OCI-LY1 (cell line): ENCODE data around the gene CCDC196.

ENCODE experiments used
- H2AFZ ChIP-seq: fragments of 200-600 bp; sonication (generic), shearing (Covaris generic); 2 replicates; pipeline ENCODE4 v1.6.0; 2014; ENCODE audit warnings: antibody characterized with exemption, mild to moderate bottlenecking, low read length
- H3F3A ChIP-seq: fragments of 200-600 bp; sonication (generic), shearing (Covaris generic); 2 replicates; pipeline ENCODE4 v1.6.0; 2014; ENCODE audit warnings: mild to moderate bottlenecking, antibody characterized with exemption, low read length, moderate library complexity; ENCODE audit not compliant: insufficient read depth
- H3K27ac ChIP-seq: fragments of 200-600 bp; sonication (generic); 2 replicates; pipeline ENCODE4 v1.5.1; 2014; ENCODE audit warnings: low read length, mixed run types, mild to moderate bottlenecking, low read depth; ENCODE audit not compliant: poor library complexity, severe bottlenecking
- H3K27me3 ChIP-seq: fragments of 200-600 bp; sonication (generic); 2 replicates; pipeline ENCODE4 v1.6.0; 2014; ENCODE audit warnings: antibody characterized with exemption, mild to moderate bottlenecking, low read length, moderate library complexity; ENCODE audit not compliant: insufficient read depth
- H3K36me3 ChIP-seq: fragments of 200-600 bp; sonication (generic); 2 replicates; pipeline ENCODE4 v1.6.1; 2014; ENCODE audit warnings: mild to moderate bottlenecking, antibody characterized with exemption, low read length, moderate library complexity, mixed read lengths; ENCODE audit not compliant: insufficient read depth
- H3K4me1 ChIP-seq: fragments of 200-600 bp; sonication (generic); 2 replicates; pipeline ENCODE4 v1.5.1; 2014; ENCODE audit warnings: mild to moderate bottlenecking, low read length, moderate library complexity; ENCODE audit not compliant: insufficient read depth, severe bottlenecking
- H3K4me2 ChIP-seq: fragments of 200-600 bp; sonication (generic), shearing (Covaris generic); 2 replicates; pipeline ENCODE4 v1.6.1; 2014; ENCODE audit warnings: low read length
- H3K4me3 ChIP-seq: fragments of 200-600 bp; sonication (generic); 2 replicates; pipeline ENCODE4 v1.5.1; 2014; ENCODE audit warnings: low read length, low read depth, mild to moderate bottlenecking, mixed read lengths; ENCODE audit not compliant: poor library complexity, severe bottlenecking
- H3K79me2 ChIP-seq: fragments of 200-600 bp; shearing (Covaris generic); 2 replicates; pipeline ENCODE4 v1.6.1; 2016; ENCODE audit warnings: mixed run types, low read length, mixed read lengths; ENCODE audit not compliant: insufficient read depth
- H3K9ac ChIP-seq: fragments of 200-600 bp; sonication (generic), shearing (Covaris generic); 2 replicates; pipeline ENCODE4 v1.6.1; 2014; ENCODE audit warnings: mild to moderate bottlenecking, low read length, mixed read lengths
- H3K9me2 ChIP-seq: fragments of 200-600 bp; sonication (generic), shearing (Covaris generic); 2 replicates; pipeline ENCODE4 v1.6.1; 2014; ENCODE audit warnings: low read depth, mild to moderate bottlenecking, low read length, mixed read lengths
- H3K9me3 ChIP-seq: fragments of 200-600 bp; shearing (Covaris generic); 2 replicates; pipeline ENCODE4 v1.6.1; 2014; ENCODE audit warnings: low read length, mixed read lengths
- H4K20me1 ChIP-seq: fragments of 200-600 bp; sonication (generic), shearing (Covaris generic); 2 replicates; pipeline ENCODE4 v1.6.0; 2016; ENCODE audit warnings: mild to moderate bottlenecking, low read length; ENCODE audit not compliant: insufficient read depth
- CTCF ChIP-seq: fragments of 200-600 bp; sonication (generic), shearing (Covaris generic); IDR thresholded peaks from 2 replicates; pipeline ENCODE4 v1.5.1; 2017; ENCODE audit warnings: mild to moderate bottlenecking, antibody characterized with exemption, low read length, moderate library complexity, mixed read lengths
- EZH2 ChIP-seq: fragments of 200-600 bp; sonication (generic), shearing (Covaris generic); IDR thresholded peaks from 2 replicates; pipeline ENCODE4 v1.8.0; 2017; ENCODE audit warnings: borderline replicate concordance, mixed run types, mild to moderate bottlenecking, antibody characterized with exemption, low read length, moderate library complexity, mixed read lengths

Gene CCDC196

GRCh38 chr14:66508846-66509621, 22.9 kb downstream of the CCDC196 start:
- H3K27me3 ChIP-seq, result no peaks in the 10 kb centered on the region; the same call in 1 of the 2 replicates
- H3K9ac ChIP-seq, result no peak overlapping the region
- no peaks in the 10 kb centered on the region for H4K20me1 ChIP-seq
- H2AFZ ChIP-seq, result no peak overlapping the region
- no peaks in the 10 kb centered on the region for H3K9me3 ChIP-seq
- no peak overlapping the region for H3K4me3 ChIP-seq
- H3F3A ChIP-seq, result no peaks in the 10 kb centered on the region
- H3K9me2 ChIP-seq, result no peaks in the 10 kb centered on the region
- H3K36me3 ChIP-seq, result no peaks in the 10 kb centered on the region
- H3K79me2 ChIP-seq, result no peaks in the 10 kb centered on the region
- no peak overlapping the region for H3K27ac ChIP-seq
- no peak overlapping the region for H3K4me2 ChIP-seq
- no peak for TF ChIP-seq CTCF
- TF ChIP-seq EZH2, result no peak
- no peaks in the 10 kb centered on the region for H3K4me1 ChIP-seq

- Histone ChIP-seq H3F3A (no peaks in the 10 kb centered on the region), H3K4me2 (no peak overlapping the region), H4K20me1 (no peaks in the 10 kb centered on the region), H3K9me2 (no peaks in the 10 kb centered on the region), H3K4me3 (no peak overlapping the region), H2AFZ (no peak overlapping the region), H3K79me2 (no peaks in the 10 kb centered on the region), H3K4me1 (no peaks in the 10 kb centered on the region), H3K9me3 (no peaks in the 10 kb centered on the region), H3K9ac (no peak overlapping the region), H3K27ac (no peak overlapping the region), H3K36me3 (no peaks in the 10 kb centered on the region), H3K27me3 (no peaks in the 10 kb centered on the region; the same call in 1 of the 2 replicates)
- TF ChIP-seq CTCF (no peak), EZH2 (no peak)
Observed at GRCh38 chr14:66509874-66510273, 23.7 kb downstream of the CCDC196 start.

GRCh38 chr14:66511849-66512248, 25.7 kb downstream of the CCDC196 start:
- Histone ChIP-seq H3K79me2 (no peaks in the 10 kb centered on the region), H3K4me3 (no peak overlapping the region), H3K36me3 (no peaks in the 10 kb centered on the region), H4K20me1 (no peaks in the 10 kb centered on the region), H3F3A (no peaks in the 10 kb centered on the region), H2AFZ (no peak overlapping the region), H3K4me1 (no peaks in the 10 kb centered on the region), H3K9ac (no peak overlapping the region), H3K27ac (no peak overlapping the region), H3K4me2 (no peak overlapping the region), H3K9me3 (no peaks in the 10 kb centered on the region), H3K27me3 (no peaks in the 10 kb centered on the region; the same call in 1 of the 2 replicates), H3K9me2 (no peaks in the 10 kb centered on the region)
- TF ChIP-seq EZH2 (no peak), CTCF (no peak)
